ENCODE data around the gene PPP2R5B. TPM values are rescaled to one million over a fixed set of nuclear protein-coding genes. Genes with fewer than 3 reads are reported as not detected.
A peak's percentile ranks its signal among the peaks of the same experiment; 100 is the strongest.

The PPP2R5B gene
- total RNA-seq, 2 experiments from 2014 or later = 18.6 to 22.3 TPM

- H3K27ac Mint-ChIP-seq = no peak overlapping the region
- H3K27me3 Mint-ChIP-seq = no peaks in the 10 kb centered on the region
- H3K4me1 Mint-ChIP-seq = peaks cover 7% of the 10 kb centered on the region
Observed at GRCh38 chr11:64892838-64893193, 31.7 kb upstream of the PPP2R5B start.

GRCh38 chr11:64893194-64894069, 31.1 kb upstream of the PPP2R5B start:
- ATAC-seq (ENCODE audit: low read depth) (no peak), DNase-seq (no peak)
- Mint-ChIP-seq H3K27ac (no peak overlapping the region), H3K27me3 (no peaks in the 10 kb centered on the region), H3K4me1 (peaks cover 3% of the 10 kb centered on the region), H3K9me3 (no peaks in the 10 kb centered on the region), H3K36me3 (peaks cover 1% of the 10 kb centered on the region), H3K4me3 (no peak overlapping the region)
- POLR2A ChIA-PET = interaction anchor here (0.9 to 24.3 kb wide), 2 partner anchors 12 to 36 kb away, joined by 3 to 782 read pairs; partner anchors contain the start of gene CDC42BPG

More at GRCh38 chr11:64892838-64893193, 31.7 kb upstream of the PPP2R5B start:
- H3K9me3 Mint-ChIP-seq = no peaks in the 10 kb centered on the region
- POLR2A ChIA-PET = interaction anchor here (24.3 kb wide), 1 partner anchor 35 kb away, joined by 782 read pairs; the partner anchor contains the start of gene CDC42BPG
- DNase-seq = no peak
- H3K4me3 Mint-ChIP-seq = no peak overlapping the region
- no peaks in the 10 kb centered on the region for H3K36me3 Mint-ChIP-seq
- no peak for ATAC-seq (ENCODE audit: low read depth)

- peaks cover 3% of the 10 kb centered on the region for H3K4me1 Mint-ChIP-seq
- DNase-seq (peak; percentile 95), ATAC-seq (ENCODE audit: low read depth) (peak; percentile 97)
- no peaks in the 10 kb centered on the region for H3K27me3 Mint-ChIP-seq
- POLR2A ChIA-PET = interaction anchor here (0.9 to 24.3 kb wide), 2 partner anchors 13 to 37 kb away, joined by 3 to 782 read pairs; partner anchors contain the start of gene CDC42BPG
- H3K36me3 Mint-ChIP-seq = peaks cover 2% of the 10 kb centered on the region
- H3K9me3 Mint-ChIP-seq = no peaks in the 10 kb centered on the region
- peak overlapping the region; percentile 54 for H3K27ac Mint-ChIP-seq
- no peak overlapping the region for H3K4me3 Mint-ChIP-seq
Observed at GRCh38 chr11:64894070-64894811, 30.2 kb upstream of the PPP2R5B start.

GRCh38 chr11:64894812-64895452, 29.6 kb upstream of the PPP2R5B start:
- H3K4me1 Mint-ChIP-seq = peaks cover 3% of the 10 kb centered on the region
- POLR2A ChIA-PET = interaction anchor here (24.3 kb wide), 1 partner anchor 38 kb away, joined by 782 read pairs; the partner anchor contains the start of gene CDC42BPG
- peaks cover 2% of the 10 kb centered on the region for H3K36me3 Mint-ChIP-seq
- no peak overlapping the region for H3K27ac Mint-ChIP-seq
- DNase-seq = no peak
- H3K9me3 Mint-ChIP-seq = no peaks in the 10 kb centered on the region
- no peak overlapping the region for H3K4me3 Mint-ChIP-seq
- no peak for ATAC-seq (ENCODE audit: low read depth)
- H3K27me3 Mint-ChIP-seq = no peaks in the 10 kb centered on the region

GRCh38 chr11:64896448-64897022, 28.0 kb upstream of the PPP2R5B start:
- no peak overlapping the region for H3K27ac Mint-ChIP-seq
- POLR2A ChIA-PET = no interaction called here

GRCh38 chr11:64897381-64898075, 27.0 kb upstream of the PPP2R5B start:
- DNase-seq (no peak), ATAC-seq (ENCODE audit: low read depth) (no peak)
- peaks cover 5% of the 10 kb centered on the region for H3K4me1 Mint-ChIP-seq
- no peaks in the 10 kb centered on the region for H3K27me3 Mint-ChIP-seq
- H3K36me3 Mint-ChIP-seq = peaks cover 5% of the 10 kb centered on the region
- H3K9me3 Mint-ChIP-seq = no peaks in the 10 kb centered on the region
- H3K27ac Mint-ChIP-seq = no peak overlapping the region
- POLR2A ChIA-PET = no interaction called here
- no peak overlapping the region for H3K4me3 Mint-ChIP-seq

More at GRCh38 chr11:64896448-64897022, 28.0 kb upstream of the PPP2R5B start:
- Mint-ChIP-seq H3K27me3 (no peaks in the 10 kb centered on the region), H3K9me3 (no peaks in the 10 kb centered on the region), H3K4me1 (peaks cover 5% of the 10 kb centered on the region), H3K4me3 (no peak overlapping the region), H3K36me3 (peaks cover 5% of the 10 kb centered on the region)
- ATAC-seq (ENCODE audit: low read depth) (no peak), DNase-seq (no peak)

- DNase-seq = no peak
- H3K27me3 Mint-ChIP-seq = no peaks in the 10 kb centered on the region
Observed at GRCh38 chr11:64898076-64898445, 26.4 kb upstream of the PPP2R5B start.

GRCh38 chr11:64898541-64898940, 25.9 kb upstream of the PPP2R5B start:
- Mint-ChIP-seq H3K9me3 (no peaks in the 10 kb centered on the region), H3K4me3 (no peak overlapping the region), H3K4me1 (peaks cover 5% of the 10 kb centered on the region), H3K36me3 (peaks cover 5% of the 10 kb centered on the region), H3K27ac (no peak overlapping the region), H3K27me3 (no peaks in the 10 kb centered on the region)
- no peak for ATAC-seq (ENCODE audit: low read depth)
- DNase-seq = no peak
- POLR2A ChIA-PET = no interaction called here

More at GRCh38 chr11:64898076-64898445, 26.4 kb upstream of the PPP2R5B start:
- POLR2A ChIA-PET = no interaction called here
- Mint-ChIP-seq H3K36me3 (peaks cover 5% of the 10 kb centered on the region), H3K9me3 (no peaks in the 10 kb centered on the region), H3K4me3 (no peak overlapping the region), H3K27ac (no peak overlapping the region), H3K4me1 (peaks cover 5% of the 10 kb centered on the region)
- no peak for ATAC-seq (ENCODE audit: low read depth)

- Mint-ChIP-seq H3K9me3 (no peaks in the 10 kb centered on the region), H3K4me3 (peak overlapping the region; percentile 55), H3K27me3 (no peaks in the 10 kb centered on the region), H3K27ac (peak overlapping the region; percentile 78), H3K36me3 (peaks cover 5% of the 10 kb centered on the region), H3K4me1 (peaks cover 3% of the 10 kb centered on the region)
- ATAC-seq (ENCODE audit: low read depth) (peak; percentile 83), DNase-seq (no peak)
- POLR2A ChIA-PET = interaction anchor here (1.3 kb wide), 1 partner anchor 15 kb away, joined by 4 read pairs; no protein-coding TSS in a partner anchor
Observed at GRCh38 chr11:64900263-64900678, 24.2 kb upstream of the PPP2R5B start.

- H3K27me3 Mint-ChIP-seq = no peaks in the 10 kb centered on the region
- H3K9me3 Mint-ChIP-seq = no peaks in the 10 kb centered on the region
- H3K36me3 Mint-ChIP-seq = peaks cover 5% of the 10 kb centered on the region
- DNase-seq (no peak), ATAC-seq (ENCODE audit: low read depth) (no peak)
- no peak overlapping the region for H3K4me3 Mint-ChIP-seq
- POLR2A ChIA-PET = interaction anchor here (1.3 kb wide), 1 partner anchor 14 kb away, joined by 4 read pairs; no protein-coding TSS in a partner anchor
- H3K27ac Mint-ChIP-seq = no peak overlapping the region
- peaks cover 3% of the 10 kb centered on the region for H3K4me1 Mint-ChIP-seq
Observed at GRCh38 chr11:64900774-64901173, 23.7 kb upstream of the PPP2R5B start.

- Mint-ChIP-seq H3K36me3 (peaks cover 6% of the 10 kb centered on the region), H3K4me1 (peaks cover 3% of the 10 kb centered on the region)
- no peak for ATAC-seq (ENCODE audit: low read depth)
Observed at GRCh38 chr11:64902102-64902900, 22.2 kb upstream of the PPP2R5B start.

More at GRCh38 chr11:64902102-64902900, 22.2 kb upstream of the PPP2R5B start:
- Mint-ChIP-seq H3K27ac (no peak overlapping the region), H3K27me3 (no peaks in the 10 kb centered on the region), H3K9me3 (no peaks in the 10 kb centered on the region), H3K4me3 (no peak overlapping the region)
- no peak for DNase-seq
- POLR2A ChIA-PET = interaction anchor here (1.5 kb wide), 1 partner anchor 22 kb away, joined by 3 read pairs; the partner anchor contains the start of gene PPP2R5B

Measured in activated naive CD8-positive, alpha-beta T cell treated with anti-CD3 and anti-CD28 coated beads, Interleukin-2, amount 10 ng/mL, durations not matched to agents 7 days and 5 days (primary cell).